K562 (cell line): Measurements from ENCODE around the gene PTH2. TPM values are rescaled to one million over a fixed set of nuclear protein-coding genes. Genes with fewer than 3 reads are reported as not detected.
A peak's percentile ranks its signal among the peaks of the same experiment; 100 is the strongest.

Source experiments
- CBFA2T3 ChIP-seq: fragments of 450-650 bp; IDR thresholded peaks from 2 replicates; pipeline ENCODE4 v1.6.1; 2017
- EP400 ChIP-seq: fragments of 450-650 bp; IDR thresholded peaks from 2 replicates; pipeline ENCODE4 v1.6.1; 2017; ENCODE audit warnings: antibody characterized with exemption, mild to moderate bottlenecking, moderate library complexity
- FOXA3 ChIP-seq, 2 experiments: fragments of 450-650 bp in 1 of 2; sonication (generic) in 1 of 2; formaldehyde crosslinking; IDR thresholded peaks in 1 of 2; conservative IDR thresholded peaks in 1 of 2; 2 replicates each; pipeline versions ENCODE4 v1.4.0 to v1.8.0; 2020 to 2022; ENCODE audit warnings: mild to moderate bottlenecking in 2 of 2, missing genetic modification reagents in 1 of 2
- L3MBTL2 ChIP-seq: fragments of 450-650 bp; IDR thresholded peaks from 2 replicates; pipeline ENCODE4 v1.6.1; 2016; ENCODE audit warnings: mild to moderate bottlenecking, moderate library complexity
- MCM2 ChIP-seq: fragments of 450-650 bp; IDR thresholded peaks from 2 replicates; pipeline ENCODE4 v1.6.1; 2017; ENCODE audit warnings: low read depth, mild to moderate bottlenecking
- PPARD ChIP-seq: fragments of 250-450 bp; sonication (Bioruptor Pico); IDR thresholded peaks from 2 replicates; pipeline ENCODE4 v1.8.0; 2022; ENCODE audit warnings: inconsistent platforms, mild to moderate bottlenecking, moderate library complexity
- PTTG1 ChIP-seq: fragments of 450-650 bp; IDR thresholded peaks from 2 replicates; pipeline ENCODE4 v1.6.1; 2016; ENCODE audit warnings: low read depth, mild to moderate bottlenecking, missing genetic modification characterization, missing compliant biosample characterization
- RCOR1 ChIP-seq, 2 experiments: IDR thresholded peaks; 2 replicates each; pipeline ENCODE4 v1.6.1; 2012; ENCODE audit warnings: low read depth in 2 of 2, low read length in 2 of 2, borderline replicate concordance in 1 of 2, improper control_type of control experiment in 1 of 2
- RUNX1 ChIP-seq: sonication (generic); IDR thresholded peaks from 2 replicates; pipeline ENCODE4 v1.6.1; 2016; ENCODE audit warnings: antibody characterized with exemption, low read depth
- polyA plus RNA-seq, 8 experiments: library from polyadenylated mRNA; depleted of rRNA in 4 of 8; stranded (reverse) in 5 of 8; unstranded in 3 of 8; fragments of >200 nt; fragmentation: Nextera tagmentation in 2 of 8; fragmentation: Illumina TruSeq in 1 of 8; extraction: Ambion mirVana in 2 of 8; extraction: Trizol in 1 of 8; gene quantifications; 2 replicates each; pipeline versions ENCODE4 v1.2.1 to v1.2.3, GENCODE V29; 2011 to 2014; ENCODE audit warnings: inconsistent platforms in 1 of 8, missing spikeins in 1 of 8
- total RNA-seq, 7 experiments: library from RNA; depleted of rRNA in 6 of 7; stranded (reverse); fragments of >200 nt in 6 of 7; fragmentation: Illumina TruSeq in 2 of 7; extraction: Trizol in 2 of 7; gene quantifications; 2 replicates each; pipeline versions ENCODE4 v1.2.1 to v1.2.3, GENCODE V29; 2011 to 2021; ENCODE audit warnings: low replicate concordance in 1 of 7
- TF ChIP-seq, protein P1 (sequence below): sonication (generic); formaldehyde crosslinking; IDR thresholded peaks from 2 replicates; pipeline ENCODE4 v1.8.1; 2023; ENCODE audit warnings: mild to moderate bottlenecking, missing genetic modification reagents
- TF ChIP-seq, protein P2 (sequence below): sonication (generic); formaldehyde crosslinking; IDR thresholded peaks from 2 replicates; pipeline ENCODE4 v1.8.0; 2022; ENCODE audit warnings: mild to moderate bottlenecking, missing genetic modification reagents
- TF ChIP-seq, protein P3 (sequence below): sonication (generic); formaldehyde crosslinking; IDR thresholded peaks from 2 replicates; pipeline ENCODE4 v1.8.0; 2022; ENCODE audit warnings: missing genetic modification reagents, mild to moderate bottlenecking, moderate library complexity, borderline replicate concordance

PTH2 gene
- total and polyA plus RNA-seq, 9 of the 15 experiments (the other 6 are each of a cell fraction or from before 2014, with no cell fraction given): 1.3 TPM; not detected in 8

DNA sequence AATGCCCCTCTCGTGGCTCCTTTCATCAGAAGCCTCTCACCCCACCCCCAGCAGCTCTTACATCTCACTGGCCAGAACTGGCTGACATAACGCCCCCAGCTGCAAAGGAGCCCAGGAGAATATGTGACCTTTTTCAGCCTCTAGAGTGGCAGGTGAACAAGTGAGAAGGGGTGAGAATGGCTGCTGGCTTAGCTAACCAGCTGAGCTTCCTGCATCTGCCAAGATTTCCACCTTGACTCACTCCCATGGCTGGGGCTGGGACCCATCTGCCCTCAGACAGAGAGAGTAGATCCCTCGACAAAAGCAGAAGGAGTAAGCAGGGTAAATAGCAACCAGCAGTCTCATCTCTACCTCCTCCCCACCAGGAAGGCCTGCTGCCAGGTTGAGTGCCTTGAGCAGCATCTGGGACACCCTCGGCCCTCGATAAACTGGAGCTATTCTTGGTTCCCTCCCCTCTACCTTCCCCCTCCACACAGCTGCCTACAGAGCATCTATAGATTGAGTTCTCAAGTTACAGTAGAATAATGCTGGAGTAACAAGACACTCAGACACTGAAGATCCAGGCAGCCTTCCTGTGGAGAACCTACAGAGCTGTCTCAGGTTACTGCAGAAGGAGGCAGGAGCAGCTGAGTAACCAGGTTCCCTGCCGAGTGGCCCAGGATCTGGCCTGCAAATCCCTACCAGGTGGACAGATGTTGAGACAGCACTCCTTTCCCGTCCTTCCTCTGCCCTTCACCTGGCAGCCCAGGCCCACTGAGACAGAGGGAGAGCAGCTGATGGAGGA lies 19.6 kb downstream of the PTH2 start (continued):
- TF ChIP-seq RCOR1 (IDR thresholded peaks at IDR 0.05; ENCODE audit: borderline replicate concordance in 1 of 2, low read depth in 2 of 2, low read length in 2 of 2) (peak in 1 of 2 experiments; percentile 32; a peak in 1 of 4 replicates), PPARD (CRISPR knock-in tag) (no peak), PTTG1 (tag) (no peak), CBFA2T3 (peak; percentile 61), L3MBTL2 (no peak), FOXA3 (CRISPR knock-in tag; conservative IDR thresholded peaks at IDR 0.05 in 1 of 2, IDR thresholded peaks at IDR 0.05 in 1 of 2) (peak in 1 of 2 experiments; percentile 46; a peak in 1 of 4 replicates), RUNX1 (no peak), EP400 (no peak), MCM2 (no peak)
- TF ChIP-seq, protein P1, sequence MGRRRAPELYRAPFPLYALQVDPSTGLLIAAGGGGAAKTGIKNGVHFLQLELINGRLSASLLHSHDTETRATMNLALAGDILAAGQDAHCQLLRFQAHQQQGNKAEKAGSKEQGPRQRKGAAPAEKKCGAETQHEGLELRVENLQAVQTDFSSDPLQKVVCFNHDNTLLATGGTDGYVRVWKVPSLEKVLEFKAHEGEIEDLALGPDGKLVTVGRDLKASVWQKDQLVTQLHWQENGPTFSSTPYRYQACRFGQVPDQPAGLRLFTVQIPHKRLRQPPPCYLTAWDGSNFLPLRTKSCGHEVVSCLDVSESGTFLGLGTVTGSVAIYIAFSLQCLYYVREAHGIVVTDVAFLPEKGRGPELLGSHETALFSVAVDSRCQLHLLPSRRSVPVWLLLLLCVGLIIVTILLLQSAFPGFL: no peak
- TF ChIP-seq, protein P2, sequence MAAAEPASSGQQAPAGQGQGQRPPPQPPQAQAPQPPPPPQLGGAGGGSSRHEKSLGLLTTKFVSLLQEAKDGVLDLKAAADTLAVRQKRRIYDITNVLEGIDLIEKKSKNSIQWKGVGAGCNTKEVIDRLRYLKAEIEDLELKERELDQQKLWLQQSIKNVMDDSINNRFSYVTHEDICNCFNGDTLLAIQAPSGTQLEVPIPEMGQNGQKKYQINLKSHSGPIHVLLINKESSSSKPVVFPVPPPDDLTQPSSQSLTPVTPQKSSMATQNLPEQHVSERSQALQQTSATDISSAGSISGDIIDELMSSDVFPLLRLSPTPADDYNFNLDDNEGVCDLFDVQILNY: 0 out of 2 replicates have a peak, but pooled peaks have one; percentile 59
- TF ChIP-seq, protein P3, sequence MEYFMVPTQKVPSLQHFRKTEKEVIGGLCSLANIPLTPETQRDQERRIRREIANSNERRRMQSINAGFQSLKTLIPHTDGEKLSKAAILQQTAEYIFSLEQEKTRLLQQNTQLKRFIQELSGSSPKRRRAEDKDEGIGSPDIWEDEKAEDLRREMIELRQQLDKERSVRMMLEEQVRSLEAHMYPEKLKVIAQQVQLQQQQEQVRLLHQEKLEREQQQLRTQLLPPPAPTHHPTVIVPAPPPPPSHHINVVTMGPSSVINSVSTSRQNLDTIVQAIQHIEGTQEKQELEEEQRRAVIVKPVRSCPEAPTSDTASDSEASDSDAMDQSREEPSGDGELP (CRISPR knock-in tag): peak; percentile 62; the same call in 1 of the 2 replicates
